ENCODE results near the gene ACTL10. TPM values are rescaled to one million over a fixed set of nuclear protein-coding genes. Genes with fewer than 3 reads are reported as not detected.

The ACTL10 gene
- total and polyA plus RNA-seq, 7 donors, result 0.54 to 4.5 (median 0.66) TPM

DNA sequence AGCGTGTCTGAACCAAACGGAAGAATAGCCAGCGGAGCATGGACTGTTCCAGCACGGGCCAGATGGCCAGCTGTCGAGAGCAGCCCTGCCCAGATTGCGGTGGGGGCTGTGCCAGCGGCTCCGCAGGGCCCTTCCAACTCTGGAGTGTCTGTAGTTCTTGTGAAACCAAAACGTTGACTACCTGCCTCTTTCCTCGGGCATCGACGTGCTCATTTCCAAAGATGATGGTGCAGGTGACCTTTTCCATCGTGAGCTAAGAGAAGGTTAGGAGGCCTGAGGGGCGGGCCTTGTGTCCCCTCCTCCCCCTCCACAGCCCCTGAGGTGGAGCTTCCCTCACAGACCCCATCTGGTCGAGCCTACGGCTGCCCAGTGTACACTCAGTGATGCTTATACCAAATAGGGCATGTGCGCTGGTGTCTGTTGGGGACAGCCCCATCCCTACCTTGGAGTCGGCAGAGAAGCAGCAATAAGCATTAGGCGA, 17.5 kb upstream of the ACTL10 start:
- TF ChIP-seq POLR2AphosphoS5 (IDR thresholded peaks at IDR 0.05), result peak in 1 of 4 donors; percentile 17
- TF ChIP-seq, protein P1, sequence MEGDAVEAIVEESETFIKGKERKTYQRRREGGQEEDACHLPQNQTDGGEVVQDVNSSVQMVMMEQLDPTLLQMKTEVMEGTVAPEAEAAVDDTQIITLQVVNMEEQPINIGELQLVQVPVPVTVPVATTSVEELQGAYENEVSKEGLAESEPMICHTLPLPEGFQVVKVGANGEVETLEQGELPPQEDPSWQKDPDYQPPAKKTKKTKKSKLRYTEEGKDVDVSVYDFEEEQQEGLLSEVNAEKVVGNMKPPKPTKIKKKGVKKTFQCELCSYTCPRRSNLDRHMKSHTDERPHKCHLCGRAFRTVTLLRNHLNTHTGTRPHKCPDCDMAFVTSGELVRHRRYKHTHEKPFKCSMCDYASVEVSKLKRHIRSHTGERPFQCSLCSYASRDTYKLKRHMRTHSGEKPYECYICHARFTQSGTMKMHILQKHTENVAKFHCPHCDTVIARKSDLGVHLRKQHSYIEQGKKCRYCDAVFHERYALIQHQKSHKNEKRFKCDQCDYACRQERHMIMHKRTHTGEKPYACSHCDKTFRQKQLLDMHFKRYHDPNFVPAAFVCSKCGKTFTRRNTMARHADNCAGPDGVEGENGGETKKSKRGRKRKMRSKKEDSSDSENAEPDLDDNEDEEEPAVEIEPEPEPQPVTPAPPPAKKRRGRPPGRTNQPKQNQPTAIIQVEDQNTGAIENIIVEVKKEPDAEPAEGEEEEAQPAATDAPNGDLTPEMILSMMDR (IDR thresholded peaks at IDR 0.05), result no peak
- Histone ChIP-seq H3K4me1 (peaks cover 0 to 42% (median 32%) of the 10 kb centered on the region in 4 donors), H3K4me3 (no peak overlapping the region), H3K36me3 (peaks cover 7 to 19% (median 12%) of the 10 kb centered on the region in 4 donors), H3K27ac (peak overlapping the region in 2 of 4 donors; percentile 30 to 66), H3K27me3 (no peaks in the 10 kb centered on the region), H3K9me3 (no peaks in the 10 kb centered on the region)
- intact Hi-C loops (cut with DNase I), result no loop called here
- 77 to 79% methylated on average over 19 of the region's 19 CpGs for WGBS, 2 donors
- peak; percentile 78 for DNase-seq

DNA sequence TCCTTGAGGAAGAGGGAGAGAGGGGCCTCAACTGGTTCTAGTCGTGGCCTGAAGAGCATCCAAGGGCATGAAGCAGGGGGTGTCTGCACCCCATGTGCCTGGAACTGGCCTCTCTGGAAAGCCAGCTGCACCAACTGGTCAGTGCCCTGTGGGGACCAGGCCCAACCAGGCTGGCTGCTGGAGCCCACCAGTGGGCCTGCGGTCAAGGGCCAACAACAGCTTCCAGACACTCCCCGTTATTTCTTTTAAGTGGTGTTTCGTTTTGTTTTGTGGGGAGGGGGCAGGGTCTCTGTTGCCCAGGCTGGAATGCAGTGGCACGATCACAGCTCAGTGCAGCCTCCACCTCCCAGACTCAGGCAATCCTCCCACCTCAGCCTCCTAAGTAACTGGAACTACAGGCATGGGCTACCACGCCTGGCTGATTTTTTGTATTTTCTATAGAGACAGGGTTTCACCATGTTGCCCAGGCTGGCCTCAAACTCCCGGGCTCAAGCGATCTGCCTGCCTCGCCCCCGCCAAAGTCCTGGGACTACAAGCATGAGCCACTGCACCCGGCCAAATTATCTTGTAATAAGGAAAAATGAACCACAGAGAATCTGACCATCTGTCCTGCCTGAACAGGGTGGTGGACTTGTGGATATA, 16.5 kb upstream of the ACTL10 start:
- Histone ChIP-seq H3K4me1 (peaks cover 0 to 42% (median 32%) of the 10 kb centered on the region in 4 donors), H3K9me3 (no peaks in the 10 kb centered on the region), H3K27ac (no peak overlapping the region), H3K4me3 (no peak overlapping the region), H3K27me3 (no peaks in the 10 kb centered on the region), H3K36me3 (peaks cover 0 to 9% (median 2%) of the 10 kb centered on the region in 4 donors)
- no peak for TF ChIP-seq POLR2A (IDR thresholded peaks at IDR 0.05)
- TF ChIP-seq, protein P1 (IDR thresholded peaks at IDR 0.05), result no peak
- TF ChIP-seq EP300 (IDR thresholded peaks at IDR 0.05), result no peak
- no peak for TF ChIP-seq POLR2AphosphoS5 (IDR thresholded peaks at IDR 0.05)
- intact Hi-C loops (cut with DNase I), result no loop called here
- WGBS, 2 donors, result 63 to 86% methylated on average over 11 of the region's 11 CpGs
- DNase-seq, result peak; percentile 60

DNA sequence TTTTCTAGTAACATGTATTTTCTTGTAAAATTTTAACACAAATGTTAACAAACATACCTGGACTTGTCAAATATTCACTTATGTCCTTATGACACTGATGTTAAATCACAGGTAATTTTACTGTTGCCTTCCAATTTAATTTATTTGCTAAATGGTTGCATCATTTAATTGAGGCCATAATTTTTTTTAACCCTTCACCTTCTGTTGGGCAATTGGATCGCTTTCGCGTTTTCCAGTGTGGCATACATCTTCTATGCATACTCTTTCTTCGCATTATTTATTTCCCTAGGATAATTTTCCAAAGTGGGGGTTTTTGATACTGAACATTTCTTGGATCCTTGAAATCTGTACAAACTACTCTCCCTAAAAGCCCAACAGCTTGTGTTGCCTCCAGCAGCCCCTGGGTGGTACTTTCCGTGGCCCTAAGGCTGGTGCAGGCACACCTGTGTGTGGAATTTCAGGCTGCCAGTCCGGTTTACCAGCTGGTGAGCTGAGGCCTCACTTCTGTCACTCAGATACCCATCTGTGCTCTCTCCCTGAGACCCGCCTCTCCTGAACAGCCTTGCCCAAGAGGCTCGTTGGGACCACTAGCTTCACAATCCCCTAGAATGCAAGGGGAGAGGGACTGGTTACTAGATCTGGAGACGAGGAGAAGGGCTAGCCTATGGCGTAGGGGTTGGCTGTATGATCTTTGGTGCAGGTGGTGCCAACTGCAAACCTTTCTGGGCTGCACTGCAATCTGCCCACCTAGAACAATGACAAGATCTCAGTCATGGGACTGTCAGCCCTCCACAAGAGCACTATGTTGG, 15.8 kb upstream of the ACTL10 start:
- DNase-seq, result peak; percentile 46
- Histone ChIP-seq H3K27ac (no peak overlapping the region), H3K4me3 (no peak overlapping the region), H3K4me1 (peaks cover 0 to 42% (median 32%) of the 10 kb centered on the region in 4 donors), H3K9me3 (no peaks in the 10 kb centered on the region), H3K36me3 (peaks cover 0 to 2% (median 0%) of the 10 kb centered on the region in 4 donors), H3K27me3 (no peaks in the 10 kb centered on the region)
- 37 to 68% methylated on average over 10 of the region's 10 CpGs for WGBS, 2 donors
- intact Hi-C loops (cut with DNase I), result no loop called here
- TF ChIP-seq POLR2AphosphoS5 (IDR thresholded peaks at IDR 0.05) (peak in 1 of 4 donors; percentile 10), EP300 (IDR thresholded peaks at IDR 0.05) (no peak)

DNA sequence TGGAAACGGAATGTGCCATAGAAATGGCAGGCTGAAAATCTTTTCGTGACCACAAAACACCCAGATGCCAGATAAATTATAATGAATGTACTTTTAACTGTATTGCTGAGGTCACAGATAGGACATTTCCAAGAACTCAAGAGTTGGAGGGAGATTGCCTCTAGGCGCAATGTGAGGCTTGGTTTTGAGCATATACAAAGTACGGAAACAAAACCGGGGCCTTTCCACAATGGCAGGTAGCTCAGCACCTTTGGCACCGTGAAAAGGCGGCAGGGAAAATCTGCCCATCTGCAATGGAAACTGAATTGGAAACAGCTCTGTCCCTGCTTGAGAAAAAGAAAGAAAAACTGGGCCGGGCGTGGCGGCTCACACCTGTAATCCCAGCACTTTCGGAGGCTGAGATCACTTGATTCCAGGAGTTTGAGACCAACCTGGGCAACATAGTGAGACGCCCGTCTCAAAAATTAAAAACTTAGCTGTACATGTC, 15.1 kb upstream of the ACTL10 start:
- Histone ChIP-seq H3K36me3 (no peaks in the 10 kb centered on the region), H3K4me3 (no peak overlapping the region), H3K4me1 (peaks cover 0 to 42% (median 32%) of the 10 kb centered on the region in 4 donors), H3K9me3 (no peaks in the 10 kb centered on the region), H3K27me3 (no peaks in the 10 kb centered on the region), H3K27ac (no peak overlapping the region)
- intact Hi-C loops (cut with DNase I), result no loop called here
- 52 to 78% methylated on average over 13 of the region's 13 CpGs for WGBS, 2 donors
- TF ChIP-seq POLR2AphosphoS5 (IDR thresholded peaks at IDR 0.05) (no peak), EP300 (IDR thresholded peaks at IDR 0.05) (no peak)
- TF ChIP-seq, protein P1 (IDR thresholded peaks at IDR 0.05), result no peak
- DNase-seq, result no peak

Data from sigmoid colon (tissue), 7 donors.